Endometrial microvascular endothelial cells (primary cell): ENCODE results near the gene HS3ST4. TPM values are rescaled to one million over a fixed set of nuclear protein-coding genes. Genes with fewer than 3 reads are reported as not detected.

Experiments
- in situ Hi-C: cut with HindIII; loops from 2 replicates; pipeline ENCODE4 v1.10.0; 2017; ENCODE audit warnings: low sequenced_read_pairs, low pct_unique_long_range_greater_than_20kb; ENCODE audit errors: inconsistent ontology term
- total RNA-seq: library from RNA; depleted of rRNA; stranded (reverse); fragments of >200 nt; gene quantifications from one replicate; pipeline ENCODE4 v1.2.3, GENCODE V29; 2015; ENCODE audit errors: inconsistent ontology term

Gene HS3ST4
- total RNA-seq, 1 donor from 2014 or later = not detected

GRCh38 chr16:25868706-25869370 lies 177.1 kb downstream of the HS3ST4 start:
- in situ Hi-C loops = no loop called here

- in situ Hi-C loops = no loop called here
These were observed 180.8 kb downstream of the HS3ST4 start for GRCh38 chr16:25872369-25873070.

- in situ Hi-C loops = no loop called here
These were observed 182.4 kb downstream of the HS3ST4 start for GRCh38 chr16:25874196-25874595.

- in situ Hi-C loops = no loop called here
These were observed 184.3 kb downstream of the HS3ST4 start for GRCh38 chr16:25875956-25876598.

GRCh38 chr16:25877103-25877502 lies 185.3 kb downstream of the HS3ST4 start:
- in situ Hi-C loops = no loop called here

GRCh38 chr16:25886598-25886997 lies 194.8 kb downstream of the HS3ST4 start:
- in situ Hi-C loops = no loop called here

GRCh38 chr16:25888868-25889267 lies 197.1 kb downstream of the HS3ST4 start:
- in situ Hi-C loops = no loop called here

GRCh38 chr16:25893332-25893731 lies 201.6 kb downstream of the HS3ST4 start:
- in situ Hi-C loops = no loop called here

- in situ Hi-C loops = no loop called here
These were observed 202.3 kb downstream of the HS3ST4 start for GRCh38 chr16:25894093-25894492.

GRCh38 chr16:25895380-25895779 lies 203.6 kb downstream of the HS3ST4 start:
- in situ Hi-C loops = no loop called here

GRCh38 chr16:25896411-25896810 lies 204.7 kb downstream of the HS3ST4 start:
- in situ Hi-C loops = no loop called here

- in situ Hi-C loops = no loop called here
These were observed 205.9 kb downstream of the HS3ST4 start for GRCh38 chr16:25897702-25898101.

- in situ Hi-C loops = no loop called here
These were observed 214.1 kb downstream of the HS3ST4 start for GRCh38 chr16:25905810-25906209.

- in situ Hi-C loops = no loop called here
These were observed 219.2 kb downstream of the HS3ST4 start for GRCh38 chr16:25910971-25911370.

- in situ Hi-C loops = no loop called here
These were observed 220.6 kb downstream of the HS3ST4 start for GRCh38 chr16:25912321-25912720.

GRCh38 chr16:25914357-25914962 lies 222.7 kb downstream of the HS3ST4 start:
- in situ Hi-C loops = no loop called here

- in situ Hi-C loops = no loop called here
These were observed 224.3 kb downstream of the HS3ST4 start for GRCh38 chr16:25916037-25916436.

- in situ Hi-C loops = no loop called here
These were observed 230.7 kb downstream of the HS3ST4 start for GRCh38 chr16:25922438-25922837.

- in situ Hi-C loops = no loop called here
These were observed 233.7 kb downstream of the HS3ST4 start for GRCh38 chr16:25925421-25925820.
